Measurements from ENCODE around the gene TNKS2.
A peak's percentile ranks its signal among the peaks of the same experiment; 100 is the strongest.

TNKS2 gene

GRCh38 chr10:91908337-91909116 lies 110.3 kb downstream of the TNKS2 start:
- peak; percentile 56 for TF ChIP-seq CTCF (IDR thresholded peaks at IDR 0.05; ENCODE audit: low read depth, low read length, missing control alignments)
- DNase-seq (ENCODE audit: low read depth): peak; percentile 52
- H3K4me3 ChIP-seq (ENCODE audit: low read depth, low read length): peak overlapping the region; percentile 68

- peak within 1 kb of the TSS; percentile 68 for H3K4me3 ChIP-seq (ENCODE audit: low read depth, low read length)
- DNase-seq (ENCODE audit: low read depth): no peak
- TF ChIP-seq CTCF (IDR thresholded peaks at IDR 0.05; ENCODE audit: low read depth, low read length, missing control alignments): no peak
Measured at GRCh38 chr10:91909117-91909677, 111.0 kb downstream of the TNKS2 start, which contains the start of gene FGFBP3. Gene FGFBP3, minus strand, starts transcription at chr10:91909486. Its CDS starts 517 bp downstream, at chr10:91908969.

GRCh38 chr10:91910467-91910866 lies 112.2 kb downstream of the TNKS2 start:
- no peak for TF ChIP-seq CTCF (IDR thresholded peaks at IDR 0.05; ENCODE audit: low read depth, low read length, missing control alignments)
- no peak for DNase-seq (ENCODE audit: low read depth)
- no peak overlapping the region for H3K4me3 ChIP-seq (ENCODE audit: low read depth, low read length)
